Urinary bladder (tissue), 4 donors: ENCODE measurements around the gene SF3B2. TPM values are rescaled to one million over a fixed set of nuclear protein-coding genes. Genes with fewer than 3 reads are reported as not detected.
"Not testable (repeated sequence)": the region's sequence is repeated elsewhere in the genome, so short reads cannot be mapped to it uniquely, and the experiment has no call there.

Experiments
- DNase-seq: peaks from one replicate; pipeline ENCODE4 v3.0.0-alpha.2; 2015; ENCODE audit errors: extremely low spot score
- H3K27ac ChIP-seq: one replicate; pipeline ENCODE4 v1.5.1; 2013; ENCODE audit warnings: low read depth, mild to moderate bottlenecking, moderate library complexity
- H3K36me3 ChIP-seq: one replicate; pipeline ENCODE4 v1.6.1; 2013; ENCODE audit warnings: mild to moderate bottlenecking, moderate library complexity; ENCODE audit not compliant: insufficient read depth
- H3K4me1 ChIP-seq: one replicate; pipeline ENCODE4 v1.6.1; 2013; ENCODE audit warnings: mild to moderate bottlenecking, moderate library complexity; ENCODE audit not compliant: insufficient read depth
- H3K4me3 ChIP-seq: one replicate; pipeline ENCODE4 v1.5.1; 2013; ENCODE audit warnings: low read depth, low read length
- WGBS: extraction: QIAGEN DNeasy Blood & Tissue Kit; methylation state at CpG from one replicate; pipeline ENCODE4 v1.1.7; 2013; 5-methylcytosine and 5-hydroxymethylcytosine counted together
- polyA plus RNA-seq: library from polyadenylated mRNA; stranded (reverse); fragments of 200-250 nt; gene quantifications from one replicate; pipeline ENCODE4 v1.2.3, GENCODE V29; 2013
- total RNA-seq: library from RNA; depleted of rRNA; stranded (reverse); fragments of >200 nt; gene quantifications from one replicate; pipeline ENCODE4 v1.2.3, GENCODE V29; 2014
- donor health status: healthy with polysubstance abuse.
- donor health status: healthy.

Gene SF3B2
- total and polyA plus RNA-seq, 2 donors: 77.2 to 142 TPM

- no peaks in the 10 kb centered on the region for H3K4me1 ChIP-seq
- H3K4me3 ChIP-seq: no peak overlapping the region
- H3K27ac ChIP-seq: no peak overlapping the region
- 57% methylated on average over 12 of the region's 12 CpGs for WGBS
- no peak for DNase-seq
- H3K36me3 ChIP-seq: no peaks in the 10 kb centered on the region
Measured at GRCh38 chr11:66012946-66013761, 39.0 kb upstream of the SF3B2 start.

- Histone ChIP-seq H3K36me3 (no peaks in the 10 kb centered on the region), H3K4me3 (no peak overlapping the region), H3K27ac (no peak overlapping the region), H3K4me1 (no peaks in the 10 kb centered on the region)
- 63% methylated on average over 7 of the region's 7 CpGs for whole genome bisulfite sequencing
- no peak for DNase-seq
Measured at GRCh38 chr11:66013762-66014100, 38.4 kb upstream of the SF3B2 start.

GRCh38 chr11:66014804-66015453 lies 37.2 kb upstream of the SF3B2 start:
- Histone ChIP-seq H3K36me3 (no peaks in the 10 kb centered on the region), H3K27ac (no peak overlapping the region), H3K4me1 (no peaks in the 10 kb centered on the region), H3K4me3 (no peak overlapping the region)
- WGBS: 88% methylated on average over 6 of the region's 6 CpGs
- DNase-seq: no peak

- no peaks in the 10 kb centered on the region for H3K36me3 ChIP-seq
- no peak overlapping the region for H3K27ac ChIP-seq
- 74% methylated on average over 7 of the region's 7 CpGs for WGBS
- DNase-seq: no peak
- H3K4me3 ChIP-seq: no peak overlapping the region
- H3K4me1 ChIP-seq: no peaks in the 10 kb centered on the region
Measured at GRCh38 chr11:66015454-66015881, 36.7 kb upstream of the SF3B2 start.

GRCh38 chr11:66015936-66016792 lies 36.0 kb upstream of the SF3B2 start:
- DNase-seq: no peak
- Histone ChIP-seq H3K4me1 (no peaks in the 10 kb centered on the region), H3K4me3 (no peak overlapping the region), H3K27ac (no peak overlapping the region), H3K36me3 (no peaks in the 10 kb centered on the region)
- WGBS: 84% methylated on average over 18 of the region's 18 CpGs

- 84% methylated on average over 10 of the region's 10 CpGs for WGBS
- H3K4me1 ChIP-seq: no peaks in the 10 kb centered on the region
- H3K36me3 ChIP-seq: no peaks in the 10 kb centered on the region
- no peak for DNase-seq
- H3K4me3 ChIP-seq: no peak overlapping the region
- no peak overlapping the region for H3K27ac ChIP-seq
Measured at GRCh38 chr11:66016793-66017177, 35.4 kb upstream of the SF3B2 start.

GRCh38 chr11:66017321-66017720 lies 34.8 kb upstream of the SF3B2 start:
- DNase-seq: no peak
- H3K4me3 ChIP-seq: no peak overlapping the region
- no peaks in the 10 kb centered on the region for H3K4me1 ChIP-seq
- no peaks in the 10 kb centered on the region for H3K36me3 ChIP-seq
- WGBS: 70% methylated on average over 4 of the region's 4 CpGs
- H3K27ac ChIP-seq: no peak overlapping the region

- no peak for DNase-seq
- no peaks in the 10 kb centered on the region for H3K36me3 ChIP-seq
- no peaks in the 10 kb centered on the region for H3K4me1 ChIP-seq
- no peak overlapping the region for H3K4me3 ChIP-seq
- 69% methylated on average over 8 of the region's 8 CpGs for WGBS
- H3K27ac ChIP-seq: no peak overlapping the region
Measured at GRCh38 chr11:66020212-66020611, 32.0 kb upstream of the SF3B2 start.

- H3K27ac ChIP-seq: no peak overlapping the region
- no peak for DNase-seq
- H3K4me3 ChIP-seq: no peak overlapping the region
- H3K4me1 ChIP-seq: no peaks in the 10 kb centered on the region
- 81% methylated on average over 25 of the region's 25 CpGs for WGBS
- H3K36me3 ChIP-seq: no peaks in the 10 kb centered on the region
Measured at GRCh38 chr11:66020618-66021357, 31.4 kb upstream of the SF3B2 start.

- H3K36me3 ChIP-seq: no peaks in the 10 kb centered on the region
- no peak for DNase-seq
- no peak overlapping the region for H3K4me3 ChIP-seq
- WGBS: 22% methylated on average over 46 of the region's 46 CpGs
- no peak overlapping the region for H3K27ac ChIP-seq
- no peaks in the 10 kb centered on the region for H3K4me1 ChIP-seq
Measured at GRCh38 chr11:66022401-66023185, 29.6 kb upstream of the SF3B2 start.

GRCh38 chr11:66023186-66023440 lies 29.1 kb upstream of the SF3B2 start:
- not testable (repeated sequence) for H3K4me1 ChIP-seq, DNase-seq, H3K27ac ChIP-seq, H3K4me3 ChIP-seq, H3K36me3 ChIP-seq
- 91% methylated on average over 5 of the region's 5 CpGs for WGBS

GRCh38 chr11:66026017-66026529 lies 26.1 kb upstream of the SF3B2 start, which contains the start of gene CATSPER1:
Gene CATSPER1, minus strand, starts transcription at chr11:66026479. Its CDS starts 100 bp downstream, at chr11:66026379.
- H3K4me1 ChIP-seq: no peaks in the 10 kb centered on the region
- WGBS: 90% methylated on average over 18 of the region's 18 CpGs

More at GRCh38 chr11:66026017-66026529, 26.1 kb upstream of the SF3B2 start, which contains the start of gene CATSPER1:
- Histone ChIP-seq H3K36me3 (no peaks in the 10 kb centered on the region), H3K27ac (no peak within 1 kb of the TSS), H3K4me3 (no peak within 1 kb of the TSS)
- no peak for DNase-seq
